A172 (cell line): Measurements from ENCODE around the gene ITGAE. TPM values are rescaled to one million over a fixed set of nuclear protein-coding genes. Genes with fewer than 3 reads are reported as not detected.
A peak's percentile ranks its signal among the peaks of the same experiment; 100 is the strongest.
"Not testable (repeated sequence)": the region's sequence is repeated elsewhere in the genome, so short reads cannot be mapped to it uniquely, and the experiment has no call there.

Experiments
- DNase-seq: peaks from one replicate; pipeline ENCODE4 v3.0.0-alpha.2; 2015; ENCODE audit warnings: low spot score
- total RNA-seq: library from RNA; depleted of rRNA; stranded (reverse); fragments of >200 nt; shearing (Covaris generic); gene quantifications from 2 replicates; pipeline ENCODE4 v1.2.3, GENCODE V29; 2014

Gene ITGAE
- total RNA-seq, 1 experiment from 2014 or later = 70.5 TPM

DNA sequence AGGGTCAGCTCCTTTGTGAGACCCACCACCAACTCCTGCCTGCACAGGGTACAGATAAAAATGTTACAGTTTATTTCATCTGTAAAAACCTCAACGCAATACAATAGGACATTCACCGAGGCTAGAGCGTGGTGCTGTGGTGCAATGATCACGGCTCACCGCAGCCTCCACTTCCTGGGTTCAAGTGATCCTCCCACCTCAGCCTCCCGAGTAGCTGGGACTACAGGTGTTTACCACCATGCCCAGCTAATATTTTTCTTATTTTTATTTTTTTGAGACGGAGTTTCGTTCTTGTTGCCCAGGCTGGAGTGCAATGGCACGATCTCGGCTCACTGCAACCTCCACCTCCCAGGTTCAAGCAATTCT lies 66.1 kb downstream of the ITGAE start:
- not testable (repeated sequence) for DNase-seq

GRCh38 chr17:3732210-3732621 lies 68.8 kb downstream of the ITGAE start:
- DNase-seq = no peak

- DNase-seq = peak; percentile 37
Observed at GRCh38 chr17:3730881-3731429, 70.0 kb downstream of the ITGAE start.

- no peak for DNase-seq
Observed at GRCh38 chr17:3729881-3730280, 71.1 kb downstream of the ITGAE start.

GRCh38 chr17:3728099-3728498 lies 72.9 kb downstream of the ITGAE start:
- not testable (repeated sequence) for DNase-seq

- DNase-seq = no peak
Observed at GRCh38 chr17:3727041-3727440, 73.9 kb downstream of the ITGAE start.

DNA sequence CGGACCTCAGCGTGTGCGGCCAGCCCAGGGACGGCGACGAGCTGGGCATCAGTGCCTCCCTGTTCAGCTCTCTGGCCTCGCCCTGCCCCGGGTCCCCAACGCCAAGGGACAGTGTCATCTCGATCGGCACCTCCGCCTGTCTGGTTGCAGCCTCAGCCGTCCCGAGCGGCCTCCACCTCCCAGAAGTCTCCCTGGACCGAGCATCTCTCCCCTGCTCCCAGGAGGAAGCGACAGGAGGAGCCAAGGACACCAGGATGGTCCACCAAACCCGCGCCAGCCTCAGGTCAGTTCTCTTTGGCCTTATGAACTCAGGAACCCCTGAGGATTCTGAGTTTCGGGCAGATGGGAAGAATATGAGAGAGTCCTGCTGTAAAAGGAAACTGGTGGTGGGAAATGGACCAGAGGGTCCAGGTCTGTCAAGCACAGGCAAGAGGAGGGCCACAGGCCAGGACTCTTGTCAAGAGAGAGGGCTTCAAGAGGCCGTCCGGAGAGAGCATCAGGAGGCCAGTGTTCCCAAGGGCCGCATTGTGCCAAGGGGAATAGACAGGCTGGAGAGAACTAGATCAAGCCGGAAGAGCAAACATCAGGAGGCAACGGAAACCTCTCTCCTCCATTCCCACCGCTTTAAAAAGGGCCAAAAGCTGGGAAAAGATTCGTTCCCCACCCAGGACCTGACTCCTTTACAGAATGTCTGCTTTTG lies 76.5 kb downstream of the ITGAE start:
- DNase-seq = no peak

DNA sequence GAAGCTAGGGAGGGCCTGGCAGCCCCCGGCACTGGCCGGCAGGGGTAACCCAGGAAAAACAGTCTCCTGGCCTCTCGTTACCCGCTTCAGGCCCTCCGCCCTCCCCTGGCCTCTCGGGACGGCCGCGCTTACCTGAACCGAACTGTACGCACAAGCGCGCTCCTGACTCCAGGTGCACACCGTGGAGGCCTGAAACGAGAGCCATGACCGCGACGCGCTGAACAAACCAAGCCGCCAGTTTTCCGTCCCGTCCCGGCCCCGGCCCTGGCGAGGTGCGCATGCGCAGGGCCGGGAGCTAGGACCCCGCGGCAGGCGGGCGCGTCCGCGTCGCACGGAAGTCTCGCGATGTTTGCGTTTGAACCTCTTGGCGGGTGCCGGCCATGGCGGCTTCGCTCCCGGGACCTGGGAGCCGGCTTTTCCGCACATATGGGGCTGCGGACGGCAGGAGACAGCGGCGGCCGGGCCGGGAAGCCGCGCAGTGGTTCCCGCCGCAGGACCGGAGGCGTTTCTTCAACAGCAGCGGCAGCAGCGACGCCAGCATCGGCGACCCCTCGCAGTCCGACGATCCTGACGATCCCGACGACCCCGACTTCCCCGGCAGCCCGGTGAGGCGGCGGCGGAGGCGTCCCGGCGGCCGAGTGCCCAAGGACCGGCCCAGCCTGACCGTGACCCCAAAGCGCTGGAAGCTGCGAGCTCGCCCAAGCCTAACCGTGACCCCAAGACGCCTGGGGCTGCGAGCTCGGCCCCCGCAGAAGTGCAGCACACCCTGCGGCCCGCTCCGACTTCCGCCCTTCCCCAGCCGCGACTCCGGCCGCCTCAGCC lies 77.2 kb downstream of the ITGAE start, which contains the start of gene HASPIN:
Gene HASPIN, plus strand, starts transcription at position 348 of the 822 bp plus-strand sequence. Its CDS starts 33 bp downstream, at position 381.
- peak; percentile 78 for DNase-seq

GRCh38 chr17:3723188-3723555 lies 77.8 kb downstream of the ITGAE start:
- DNase-seq = no peak

DNA sequence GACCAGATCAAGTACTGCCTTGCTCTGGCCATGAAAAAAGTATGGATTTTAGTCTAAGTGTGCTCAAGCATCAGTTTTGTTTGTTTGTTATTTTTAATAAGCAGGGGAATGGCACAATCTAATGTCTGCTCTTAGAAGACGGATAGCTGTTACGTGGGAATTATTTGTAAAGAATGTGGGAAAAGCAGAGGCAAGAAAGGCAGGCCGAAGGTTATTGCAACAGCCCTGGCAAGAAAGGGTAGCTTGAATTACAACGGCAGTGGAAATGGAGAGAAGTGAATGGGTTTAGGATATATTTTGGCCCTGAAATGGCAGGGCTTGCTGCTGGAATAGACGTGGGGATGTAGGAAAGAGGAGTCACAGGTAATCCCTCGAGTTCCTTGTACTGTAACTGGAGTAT lies 78.3 kb downstream of the ITGAE start:
- no peak for DNase-seq

DNA sequence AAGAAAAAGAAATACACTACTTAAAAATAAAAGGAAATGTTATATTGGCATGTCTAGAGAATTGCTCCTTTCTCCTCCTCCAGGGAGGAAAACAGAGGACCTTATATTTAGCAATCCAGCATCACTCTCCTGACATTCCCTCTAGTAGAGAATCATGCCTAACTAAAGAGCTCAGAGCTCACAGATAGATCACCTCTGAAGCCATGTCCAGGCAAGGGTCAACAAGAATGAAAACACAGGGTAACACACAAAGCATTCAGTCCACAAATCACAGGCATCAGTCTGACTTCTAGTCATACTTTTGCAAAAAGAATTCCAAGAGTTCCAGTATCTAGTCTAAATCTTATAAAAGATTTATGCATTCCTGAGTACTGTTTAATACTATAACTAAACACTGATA lies 81.7 kb downstream of the ITGAE start:
- DNase-seq = no peak

- no peak for DNase-seq
Observed at GRCh38 chr17:3718201-3718600, 82.8 kb downstream of the ITGAE start.

GRCh38 chr17:3715296-3715695 lies 85.7 kb downstream of the ITGAE start:
- DNase-seq = no peak

DNA sequence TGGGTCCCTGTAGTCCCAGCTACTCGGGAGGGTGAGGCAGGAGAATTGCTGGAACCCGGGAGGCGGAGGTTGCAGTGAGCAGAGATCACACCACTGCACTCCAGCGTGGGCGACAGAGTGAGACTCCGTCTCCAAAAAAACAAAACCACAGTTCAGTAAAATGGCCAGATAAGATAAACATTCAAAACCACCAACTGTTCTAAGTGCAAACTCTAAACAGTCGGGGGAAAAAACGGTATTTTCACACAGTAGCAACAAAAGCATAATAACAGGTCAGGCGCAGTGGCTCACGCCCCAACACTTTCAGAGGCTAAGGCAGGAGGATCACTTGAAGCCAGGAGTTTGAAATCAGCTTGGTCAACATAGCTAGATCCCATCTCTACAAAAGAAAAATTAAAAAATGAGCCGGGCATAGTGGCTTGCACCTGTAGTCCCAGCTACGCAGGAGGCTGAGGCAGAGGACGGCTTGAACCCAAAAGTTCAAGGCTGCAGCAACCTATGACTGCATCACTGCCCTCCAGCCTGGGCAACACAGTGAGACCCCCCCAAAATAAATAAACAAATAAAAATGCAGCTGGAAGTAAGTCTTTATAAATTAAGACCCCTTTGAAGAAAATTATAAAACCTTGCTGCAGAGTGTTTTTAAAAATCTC lies 88.1 kb downstream of the ITGAE start:
- no peak for DNase-seq

DNA sequence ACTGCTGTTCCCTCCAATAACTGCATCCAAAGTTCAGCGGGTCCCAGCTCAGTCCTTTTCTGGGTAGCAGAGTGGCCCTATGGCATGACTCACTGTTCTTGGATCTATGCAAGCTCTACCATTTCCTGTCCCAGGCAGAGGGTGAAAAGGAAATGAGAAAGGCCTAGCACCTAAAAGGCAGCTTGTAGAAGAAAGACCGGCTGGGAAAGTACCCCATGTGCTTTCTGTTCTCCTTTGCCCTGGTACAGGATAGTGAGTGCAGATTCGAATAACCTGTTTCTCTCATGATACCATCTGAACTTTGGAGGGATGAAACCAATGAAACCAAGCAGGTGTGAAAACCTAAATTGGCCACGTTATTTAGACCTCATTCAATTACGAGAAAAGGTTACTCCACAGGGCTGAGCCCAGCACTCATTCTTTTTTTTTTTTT lies 90.0 kb downstream of the ITGAE start:
- peak; percentile 83 for DNase-seq

GRCh38 chr17:3708366-3708765 lies 92.6 kb downstream of the ITGAE start:
- DNase-seq = no peak

GRCh38 chr17:3705718-3705984 lies 95.3 kb downstream of the ITGAE start:
- not testable (repeated sequence) for DNase-seq

DNA sequence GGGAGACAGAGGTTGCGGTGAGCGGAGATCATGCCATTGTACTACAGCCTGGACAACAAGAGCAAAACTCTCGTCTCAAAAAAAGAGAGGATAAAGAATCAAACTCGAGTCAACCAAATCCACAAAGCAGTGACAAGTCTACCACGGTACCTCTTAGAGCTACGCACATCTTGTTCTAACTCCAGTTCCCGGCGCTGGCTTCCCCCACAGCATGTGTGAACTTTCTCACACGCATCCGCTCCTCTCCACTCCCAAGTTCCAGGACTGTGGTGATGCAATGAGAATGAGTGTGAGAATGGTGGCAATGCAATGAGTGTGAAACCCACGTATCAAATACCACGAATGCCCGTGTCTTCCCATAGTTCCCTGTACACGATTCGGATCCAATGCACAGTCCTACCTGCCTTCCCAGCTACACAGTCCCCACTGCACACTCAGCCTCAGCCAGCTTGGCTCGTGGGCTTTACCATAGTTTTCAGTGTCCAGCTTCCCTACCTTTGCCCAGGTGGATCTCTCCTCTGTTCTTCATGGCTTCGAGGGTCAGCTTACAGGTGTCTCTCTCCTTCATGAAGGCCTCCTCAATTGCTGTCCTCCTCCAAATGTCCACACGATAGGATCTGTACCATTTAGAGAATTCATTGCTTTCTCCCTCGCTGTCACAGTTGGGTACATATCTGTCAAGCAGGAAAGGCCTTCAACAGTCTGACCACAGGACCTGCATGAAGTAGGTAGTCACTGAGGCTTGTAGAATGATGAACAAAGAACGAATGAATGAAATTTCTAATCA lies 95.9 kb downstream of the ITGAE start:
- no peak for DNase-seq

DNA sequence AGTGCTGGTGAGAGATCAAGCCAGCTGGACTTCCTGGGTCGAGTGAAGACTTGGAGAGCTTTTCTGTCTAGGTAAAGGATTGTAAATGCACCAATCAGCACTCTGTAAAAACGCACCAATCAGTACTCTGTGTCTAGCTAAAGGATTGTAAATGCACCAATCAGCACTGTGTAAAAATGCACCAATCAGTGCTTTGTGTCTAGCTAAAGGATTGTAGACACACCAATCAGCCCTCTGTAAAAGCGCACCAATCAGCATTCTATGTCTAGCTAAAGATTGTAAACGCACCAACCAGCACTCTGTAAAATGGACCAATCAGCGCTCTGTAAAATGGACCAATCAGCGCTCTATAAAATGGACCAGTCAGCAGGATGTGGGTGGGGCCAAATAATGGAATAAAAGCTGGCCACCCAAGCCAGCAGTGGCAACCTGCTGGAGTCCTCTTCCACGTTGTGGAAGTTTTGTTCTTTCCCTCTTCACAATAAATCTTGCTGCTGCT lies 98.9 kb downstream of the ITGAE start:
- DNase-seq = not testable (repeated sequence)

DNA sequence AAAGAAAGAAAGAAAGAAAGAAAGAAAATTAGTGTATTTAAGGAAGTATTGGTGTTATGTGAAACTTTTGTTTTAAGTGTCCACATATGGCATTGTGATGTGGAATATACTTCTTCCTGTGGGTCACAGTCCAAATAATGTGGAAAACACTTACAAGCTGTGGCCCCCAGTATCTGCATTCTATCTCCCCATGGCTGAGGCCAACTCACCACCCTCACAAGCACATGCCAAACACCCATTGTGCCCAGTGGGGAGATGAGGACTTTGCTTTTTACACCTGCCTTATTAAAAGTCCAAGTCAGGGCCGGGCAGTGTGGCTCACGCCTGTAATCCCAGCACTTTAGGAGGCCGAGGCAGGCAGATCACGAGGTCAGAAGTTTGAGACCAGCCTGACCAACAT lies 101.0 kb downstream of the ITGAE start:
- DNase-seq = no peak

DNA sequence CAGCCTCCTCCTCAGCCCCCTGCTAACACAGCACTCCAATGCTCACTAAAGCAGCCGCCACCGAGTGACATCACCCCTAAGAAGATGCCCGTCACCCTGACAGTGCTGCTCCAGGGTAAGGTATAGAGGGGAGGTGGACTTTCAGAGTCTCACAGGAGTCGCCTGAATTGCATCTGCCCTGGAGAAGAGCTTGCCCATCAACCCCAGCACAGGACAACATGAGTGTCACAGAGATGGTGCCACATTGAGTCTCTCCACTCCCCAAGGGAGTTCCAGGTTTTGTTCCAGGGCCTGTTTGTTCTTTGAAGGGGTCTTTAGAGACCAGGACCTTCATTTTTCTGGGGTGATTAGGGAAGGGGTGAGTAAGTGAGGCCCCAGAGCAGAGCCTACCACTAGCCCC lies 102.8 kb downstream of the ITGAE start:
- no peak for DNase-seq

- DNase-seq = no peak
Observed at GRCh38 chr17:3697103-3697476, 103.9 kb downstream of the ITGAE start.
